Stimulated activated naive CD8-positive, alpha-beta T cell treated with anti-CD3 and anti-CD28 coated beads, Interleukin-15, amount 100 ng/mL, for 72 hours (primary cell): Measurements from ENCODE around the gene TANK.

Experiments
- ATAC-seq: fragments of 150-1000 bp; cut with Tn5 transposase; 2 replicates; pipeline ENCODE4 v1.10.0; 2021; ENCODE audit warnings: mild to moderate bottlenecking, moderate library complexity
- DNase-seq, 2 donors: peaks; one replicate each; pipeline ENCODE4 v3.0.0; 2021 to 2022
- H3K27ac Mint-ChIP-seq, 2 donors: one replicate each; pipeline ENCODE4 v1.8.0; 2022; ENCODE audit warnings: mild to moderate bottlenecking in 2 of 2, mixed read lengths in 2 of 2, moderate library complexity in 2 of 2
- H3K27me3 Mint-ChIP-seq: one replicate; pipeline ENCODE4 v1.8.0; 2022; ENCODE audit warnings: mixed read lengths
- H3K4me1 Mint-ChIP-seq: one replicate; pipeline ENCODE4 v1.8.0; 2022; ENCODE audit warnings: mild to moderate bottlenecking, mixed read lengths
- H3K4me3 Mint-ChIP-seq, 2 donors: one replicate each; pipeline ENCODE4 v1.8.0; 2022; ENCODE audit warnings: mild to moderate bottlenecking in 2 of 2, mixed read lengths in 2 of 2, moderate library complexity in 1 of 2
- H3K9me3 Mint-ChIP-seq, 2 donors: one replicate each; pipeline ENCODE4 v1.8.0; 2022; ENCODE audit warnings: mixed read lengths in 2 of 2

TANK gene

DNA sequence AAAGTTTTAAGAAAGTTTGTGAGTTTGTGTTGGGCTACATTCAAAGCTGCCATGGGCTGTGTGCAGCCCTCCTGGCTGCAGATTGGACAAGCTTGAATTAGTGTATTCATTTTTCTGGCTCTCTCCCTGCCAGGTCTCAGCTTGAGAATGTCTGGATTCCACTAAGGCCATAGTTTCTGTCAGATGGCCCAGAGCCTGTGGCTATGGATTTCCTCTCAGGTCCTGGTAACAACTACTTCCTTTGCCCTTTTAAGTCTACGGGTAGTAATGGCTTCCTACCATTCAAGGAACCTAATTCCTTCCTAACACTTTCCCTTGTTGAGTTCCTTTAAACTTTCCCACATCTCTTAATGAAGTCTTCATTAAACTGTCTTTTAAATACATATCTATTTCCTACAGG lies 123.7 kb downstream of the TANK start:
- Mint-ChIP-seq H3K9me3 (no peaks in the 10 kb centered on the region), H3K27ac (no peak overlapping the region), H3K27me3 (peaks cover 21% of the 10 kb centered on the region), H3K4me3 (no peak overlapping the region), H3K4me1 (no peaks in the 10 kb centered on the region)
- no peak for DNase-seq
- ATAC-seq, result no peak
